GM12872 (cell line): Measurements from ENCODE around the gene YJEFN3.

Experiments
- TF ChIP-seq, protein P1 (sequence below): IDR thresholded peaks from 3 replicates; pipeline ENCODE4 v1.5.1; 2011; ENCODE audit warnings: low read depth, mild to moderate bottlenecking, low read length, moderate library complexity; ENCODE audit not compliant: insufficient read depth

YJEFN3 gene

DNA sequence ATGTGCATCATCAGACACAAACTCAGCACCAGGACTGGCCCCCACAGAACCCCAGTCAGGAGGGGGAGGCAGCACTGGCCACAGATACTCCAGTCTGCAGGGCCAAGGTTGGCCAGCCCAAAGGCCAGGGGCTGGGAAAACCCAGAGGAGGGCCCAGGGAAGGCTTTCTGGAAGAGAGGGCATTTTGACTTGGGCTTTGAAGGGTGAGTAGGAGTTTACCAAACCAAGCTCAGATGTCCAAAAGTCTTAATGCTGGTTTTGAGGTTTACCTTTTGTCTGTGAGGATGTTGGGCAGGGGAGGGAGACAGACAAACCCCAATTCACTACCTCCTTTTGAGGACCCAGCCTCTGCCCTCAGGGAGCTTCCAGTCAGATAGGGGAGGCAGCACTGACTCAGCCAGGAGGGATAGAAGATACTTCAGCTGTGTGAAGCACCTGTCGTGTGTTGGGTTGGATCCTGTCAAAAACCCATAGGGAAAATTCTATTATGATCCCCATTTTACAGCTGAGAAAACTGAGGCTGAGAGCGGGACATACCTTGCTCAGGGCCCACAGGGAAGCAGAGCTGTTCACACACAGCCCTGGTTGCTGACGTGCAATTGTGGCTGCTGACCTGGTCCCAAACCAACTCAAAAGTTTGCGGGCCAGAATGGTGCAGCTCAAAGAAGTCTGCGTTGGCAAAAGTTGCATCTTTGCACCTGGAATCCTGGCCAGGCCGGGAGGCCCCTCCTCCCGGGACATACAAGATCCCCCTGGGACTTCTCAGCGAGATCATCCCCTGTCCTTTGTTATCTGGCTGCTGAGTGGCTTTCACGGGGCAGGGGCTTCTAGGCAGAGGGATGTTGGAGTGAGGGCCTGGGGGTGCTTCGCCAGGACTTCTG, 22.5 kb downstream of the YJEFN3 start:
- TF ChIP-seq, protein P1, sequence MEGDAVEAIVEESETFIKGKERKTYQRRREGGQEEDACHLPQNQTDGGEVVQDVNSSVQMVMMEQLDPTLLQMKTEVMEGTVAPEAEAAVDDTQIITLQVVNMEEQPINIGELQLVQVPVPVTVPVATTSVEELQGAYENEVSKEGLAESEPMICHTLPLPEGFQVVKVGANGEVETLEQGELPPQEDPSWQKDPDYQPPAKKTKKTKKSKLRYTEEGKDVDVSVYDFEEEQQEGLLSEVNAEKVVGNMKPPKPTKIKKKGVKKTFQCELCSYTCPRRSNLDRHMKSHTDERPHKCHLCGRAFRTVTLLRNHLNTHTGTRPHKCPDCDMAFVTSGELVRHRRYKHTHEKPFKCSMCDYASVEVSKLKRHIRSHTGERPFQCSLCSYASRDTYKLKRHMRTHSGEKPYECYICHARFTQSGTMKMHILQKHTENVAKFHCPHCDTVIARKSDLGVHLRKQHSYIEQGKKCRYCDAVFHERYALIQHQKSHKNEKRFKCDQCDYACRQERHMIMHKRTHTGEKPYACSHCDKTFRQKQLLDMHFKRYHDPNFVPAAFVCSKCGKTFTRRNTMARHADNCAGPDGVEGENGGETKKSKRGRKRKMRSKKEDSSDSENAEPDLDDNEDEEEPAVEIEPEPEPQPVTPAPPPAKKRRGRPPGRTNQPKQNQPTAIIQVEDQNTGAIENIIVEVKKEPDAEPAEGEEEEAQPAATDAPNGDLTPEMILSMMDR, result no peak

DNA sequence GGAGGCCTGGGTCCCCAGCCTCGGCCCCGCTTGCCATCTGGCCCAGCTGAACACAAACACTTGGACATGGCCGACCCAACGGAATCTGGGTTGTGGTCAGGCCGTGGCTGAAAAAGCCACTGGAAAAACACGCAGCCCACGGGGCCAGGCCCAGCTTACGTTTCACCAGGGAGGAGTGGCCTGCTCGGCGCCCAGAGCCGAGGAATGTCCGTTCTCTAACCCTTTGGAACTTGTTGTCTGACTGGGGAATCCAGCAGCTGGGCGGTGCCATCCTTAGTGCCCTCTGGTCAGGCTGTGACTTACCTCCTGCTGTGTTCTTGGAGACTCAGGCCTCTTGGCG, 23.1 kb downstream of the YJEFN3 start:
- TF ChIP-seq, protein P1, result no peak

DNA sequence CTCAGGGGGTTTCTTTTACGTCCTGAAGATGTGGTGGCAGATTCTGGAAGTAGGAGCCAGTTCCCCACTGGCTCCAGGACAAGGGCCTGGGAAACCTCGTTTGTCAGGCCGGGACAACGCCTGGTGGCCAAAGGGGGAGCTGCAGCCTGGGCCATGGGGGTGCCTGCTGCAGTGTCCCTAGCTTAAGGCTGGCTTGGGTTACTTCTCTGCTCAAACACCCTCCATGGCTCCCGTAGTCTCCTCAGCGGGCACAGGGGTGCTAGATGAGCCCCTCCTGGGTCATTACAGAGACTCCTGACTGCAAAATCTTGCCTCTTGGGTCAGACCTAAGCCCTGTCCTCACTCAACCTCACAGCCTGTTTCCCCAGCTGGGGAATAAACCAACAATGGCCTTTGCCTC, 24.1 kb downstream of the YJEFN3 start:
- TF ChIP-seq, protein P1, result peak; percentile 83

DNA sequence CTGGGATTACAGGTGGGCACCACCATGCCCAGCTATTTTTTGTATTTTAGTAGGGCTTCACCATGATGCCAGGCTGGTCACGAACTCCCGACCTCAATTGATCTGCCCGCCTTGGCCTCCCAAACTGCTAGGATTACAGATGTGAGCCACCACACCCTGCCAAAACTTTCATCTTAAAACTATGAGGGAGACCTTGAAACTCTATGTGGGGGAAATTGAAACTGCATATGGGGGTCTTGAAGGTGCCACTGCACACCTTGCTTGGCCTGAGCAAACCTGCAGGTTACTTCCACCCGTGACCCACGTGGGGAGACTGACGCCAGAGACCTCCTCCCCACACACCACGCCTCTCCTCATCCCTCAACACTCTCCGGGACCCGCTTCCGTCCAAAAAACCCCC, 25.0 kb downstream of the YJEFN3 start:
- TF ChIP-seq, protein P1, result no peak

DNA sequence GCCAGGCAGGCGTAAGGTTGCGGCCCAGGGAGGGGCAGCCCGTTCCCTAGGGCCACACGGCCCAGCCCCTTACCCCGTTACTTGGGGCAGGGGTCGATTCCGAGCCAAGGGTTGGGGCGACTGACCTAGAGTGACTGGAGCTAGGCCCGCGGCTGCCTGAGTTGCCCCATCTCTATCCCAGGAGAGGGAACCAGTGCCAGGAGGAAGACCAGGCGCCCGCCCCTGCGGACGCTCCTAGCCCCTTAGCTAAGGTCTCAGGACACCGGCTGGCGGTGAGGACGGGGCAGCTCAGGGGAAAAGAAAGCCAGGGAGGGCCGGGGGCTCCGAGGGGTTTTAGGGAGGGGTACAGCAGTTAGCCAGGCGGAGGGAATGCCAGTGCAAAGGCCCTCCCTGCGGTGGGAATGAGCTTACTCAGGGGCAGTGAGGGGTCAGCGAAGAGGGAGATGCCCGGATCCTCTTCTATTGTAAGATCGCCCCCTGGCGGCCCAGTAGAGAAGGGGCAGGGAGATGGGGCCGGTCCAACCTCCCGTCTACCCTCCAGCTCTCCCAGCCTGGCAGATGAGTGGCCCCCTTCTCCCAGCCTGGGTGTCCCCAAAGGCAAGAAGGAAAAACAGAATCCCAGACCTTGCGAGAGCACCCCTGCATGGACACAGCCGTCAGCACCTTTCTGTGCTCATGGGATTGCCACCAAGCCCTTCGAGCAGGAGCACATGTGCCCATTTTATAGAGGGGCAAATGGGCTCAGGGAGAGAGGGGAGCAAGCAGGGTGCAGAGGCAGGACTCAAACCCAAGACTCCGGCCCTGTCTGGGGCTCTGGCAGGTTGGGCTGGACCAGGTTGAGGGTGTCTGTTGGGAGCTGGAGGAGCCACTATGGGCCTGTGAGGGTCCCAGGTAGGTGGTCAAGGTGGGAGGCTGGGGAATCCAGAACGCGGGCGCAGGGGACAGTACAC, 25.6 kb downstream of the YJEFN3 start:
- TF ChIP-seq, protein P1, result peak; percentile 90

DNA sequence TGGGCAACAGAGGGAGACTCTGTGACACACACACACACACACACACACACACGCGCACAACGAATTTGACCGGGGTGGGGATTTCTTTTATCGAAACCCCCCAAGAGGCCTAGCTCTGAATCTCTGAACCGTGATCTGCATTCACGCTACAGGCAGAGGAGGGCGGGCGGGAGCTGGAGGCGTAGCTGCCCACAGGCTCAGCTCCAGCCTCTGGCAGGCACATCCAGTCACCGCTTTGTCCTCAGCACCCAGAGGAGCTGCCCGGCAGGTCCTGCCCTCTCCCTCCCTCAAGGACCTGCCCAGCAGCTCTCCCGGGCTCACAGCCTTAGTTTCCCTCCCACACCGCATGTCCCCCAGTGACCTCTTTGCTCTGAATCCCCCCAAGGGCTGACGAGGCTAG, 29.3 kb downstream of the YJEFN3 start:
- TF ChIP-seq, protein P1, result no peak

DNA sequence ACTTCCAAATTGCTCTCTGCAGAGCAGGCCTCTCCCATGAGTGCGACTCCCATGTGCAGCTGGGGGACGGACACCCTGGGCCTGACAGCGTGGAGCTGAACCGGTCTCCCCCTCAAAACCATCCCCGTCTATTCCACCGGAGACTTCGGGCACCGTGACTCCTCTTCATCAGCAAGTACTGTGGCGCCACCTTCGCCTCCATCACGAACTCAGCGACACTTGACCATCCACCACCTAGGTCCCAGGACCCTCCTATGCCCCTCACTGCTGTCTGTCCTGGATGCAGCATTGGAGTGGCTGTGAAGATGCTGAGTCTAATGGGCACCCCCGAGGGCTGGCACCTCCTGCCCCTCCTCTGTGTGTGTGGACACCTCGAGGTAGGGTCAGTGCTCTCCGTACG, 29.9 kb downstream of the YJEFN3 start:
- TF ChIP-seq, protein P1, result no peak
